GM18909 (cell line): ENCODE results near the gene CHD5.
A peak's percentile ranks its signal among the peaks of the same experiment; 100 is the strongest.

Source experiments
- ATAC-seq: cut with Tn5 transposase; IDR thresholded peaks from one replicate; pipeline ENCODE4 v1.9.1; 2021; ENCODE audit warnings: mild to moderate bottlenecking; ENCODE audit not compliant: unreplicated experiment, poor library complexity

Gene CHD5

GRCh38 chr1:6205849-6206519, 25.9 kb upstream of the CHD5 start, which contains the start of gene RNF207:
RNF207 (plus strand) TSS chr1:6206119; CDS start chr1:6206536, 417 bp downstream.
- peak; percentile 66 for ATAC-seq

GRCh38 chr1:6202256-6202655, 22.1 kb upstream of the CHD5 start:
- ATAC-seq, result no peak

GRCh38 chr1:6200188-6200809, 20.2 kb upstream of the CHD5 start:
- no peak for ATAC-seq

DNA sequence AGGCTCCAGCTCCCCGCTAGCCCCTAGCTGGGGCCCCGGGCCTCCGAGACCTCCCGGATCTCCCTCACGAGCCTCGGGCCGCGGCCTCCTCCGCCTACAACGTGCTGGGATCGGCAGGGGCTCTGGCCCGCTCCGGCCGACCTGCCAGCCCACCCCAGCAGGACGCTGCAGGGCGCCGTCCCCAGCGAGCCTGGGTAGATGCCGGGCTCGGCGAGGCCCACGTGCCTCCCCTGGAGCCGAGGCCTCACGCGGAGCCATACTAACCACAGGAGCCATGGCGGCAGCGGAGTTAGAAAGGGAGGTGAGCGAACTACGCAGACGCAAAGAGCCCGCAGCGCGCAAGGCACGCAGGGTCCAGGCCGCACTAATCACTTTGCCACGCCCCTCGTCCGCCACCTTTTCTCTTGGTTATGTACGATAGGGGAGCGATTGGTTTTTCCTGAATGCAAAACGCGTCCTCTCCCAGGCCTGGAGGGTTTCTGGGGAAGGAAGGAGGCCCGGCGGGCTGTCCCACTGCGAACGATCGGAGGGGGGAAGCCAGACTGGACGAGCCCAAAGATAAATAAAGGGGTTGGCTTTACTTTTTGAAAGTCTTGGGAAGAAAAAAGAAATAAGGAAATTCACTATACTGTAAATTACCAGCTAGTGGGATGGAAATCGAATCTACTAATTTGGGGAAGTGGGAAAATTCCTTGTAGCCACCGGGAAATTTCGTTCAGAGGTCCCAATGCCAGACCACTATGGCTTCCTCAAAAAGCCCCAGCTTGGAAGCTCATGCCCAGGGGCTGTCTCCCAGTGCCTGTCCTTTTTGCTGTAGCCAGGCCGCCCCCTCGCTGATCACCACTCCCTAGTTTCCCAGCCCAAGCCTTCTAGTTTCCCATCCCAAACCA, 19.4 kb upstream of the CHD5 start, which contains the start of gene RPL22:
Gene RPL22, minus strand, starts transcription at position 298 of the 890 bp plus-strand sequence. Its CDS starts 22 bp downstream, at position 276.
- ATAC-seq, result peak; percentile 95

GRCh38 chr1:6198646-6199297, 18.7 kb upstream of the CHD5 start:
- peak; percentile 36 for ATAC-seq

- ATAC-seq, result no peak
These were observed 17.8 kb upstream of the CHD5 start for GRCh38 chr1:6197746-6198427.

- ATAC-seq, result no peak
These were observed 11.8 kb upstream of the CHD5 start for GRCh38 chr1:6191968-6192367.

GRCh38 chr1:6188466-6188865, 8.3 kb upstream of the CHD5 start:
- ATAC-seq, result no peak

GRCh38 chr1:6185635-6186382, 5.7 kb upstream of the CHD5 start:
- ATAC-seq, result no peak

GRCh38 chr1:6185151-6185550, 5.0 kb upstream of the CHD5 start:
- no peak for ATAC-seq

- no peak for ATAC-seq
These were observed 4.1 kb upstream of the CHD5 start for GRCh38 chr1:6184083-6184783.

GRCh38 chr1:6183520-6183989, 3.4 kb upstream of the CHD5 start:
- ATAC-seq, result no peak

- ATAC-seq, result no peak
These were observed 1.2 kb upstream of the CHD5 start for GRCh38 chr1:6181347-6181770.

- ATAC-seq, result no peak
These were observed 688 bp upstream of the CHD5 start for GRCh38 chr1:6180707-6181311.

GRCh38 chr1:6179564-6180175, 451 bp downstream of the CHD5 start:
- ATAC-seq, result no peak

- ATAC-seq, result no peak
These were observed 1.2 kb downstream of the CHD5 start for GRCh38 chr1:6178751-6179563.
